Sciatic nerve (tissue), 2 donors: ENCODE data around the gene HTRA3. TPM values are rescaled to one million over a fixed set of nuclear protein-coding genes. Genes with fewer than 3 reads are reported as not detected.
A peak's percentile ranks its signal among the peaks of the same experiment; 100 is the strongest.

Experiments
- ATAC-seq: fragments of 200-7000 bp; cut with Tn5 transposase; one replicate; pipeline ENCODE4 v1.9.1; 2020; ENCODE audit warnings: mild to moderate bottlenecking, moderate library complexity
- DNase-seq: peaks from one replicate; pipeline ENCODE4 v3.0.0-alpha.2; 2020; ENCODE audit warnings: low spot score
- intact Hi-C: fragments of 100-400 bp; cut with DNase I; formaldehyde crosslinking; loops from one replicate; pipeline ENCODE4 v1.14.2; 2022
- total RNA-seq: library from RNA; stranded (reverse); fragmentation: NEBNext Ultra II Directional; extraction: Animal tissue kit (Norgen Biotek cat#: 25700); gene quantifications from one replicate; pipeline ENCODE4 v1.2.1, GENCODE V29; 2021
- donor health status: DM: no; HTN: no; CAD: no.
- donor health status: DM: no; HTN: no; CAD: no.

The HTRA3 gene
- total RNA-seq, 1 donor from 2014 or later, result 23.7 TPM

GRCh38 chr4:8274765-8275547, 5.4 kb downstream of the HTRA3 start:
- intact Hi-C loops, result no loop called here
- DNase-seq, result peak; percentile 89
- ATAC-seq, result peak; percentile 87

GRCh38 chr4:8275548-8275910, 6.0 kb downstream of the HTRA3 start:
- no peak for ATAC-seq
- intact Hi-C loops, result no loop called here
- no peak for DNase-seq

- ATAC-seq (peak; percentile 8), DNase-seq (no peak)
- intact Hi-C loops, result no loop called here
Observed at GRCh38 chr4:8276358-8277240, 7.0 kb downstream of the HTRA3 start.

- intact Hi-C loops, result no loop called here
- no peak for ATAC-seq
- DNase-seq, result no peak
Observed at GRCh38 chr4:8277356-8278008, 7.9 kb downstream of the HTRA3 start.

- DNase-seq, result no peak
- no peak for ATAC-seq
- intact Hi-C loops, result no loop called here
Observed at GRCh38 chr4:8278009-8278395, 8.4 kb downstream of the HTRA3 start.

- no peak for DNase-seq
- no peak for ATAC-seq
- intact Hi-C loops, result no loop called here
Observed at GRCh38 chr4:8278421-8279287, 9.1 kb downstream of the HTRA3 start.

- DNase-seq (no peak), ATAC-seq (no peak)
- intact Hi-C loops, result no loop called here
Observed at GRCh38 chr4:8279321-8280157, 10.0 kb downstream of the HTRA3 start.

- DNase-seq, result no peak
- ATAC-seq, result no peak
Observed at GRCh38 chr4:8280158-8280875, 10.8 kb downstream of the HTRA3 start.

GRCh38 chr4:8280876-8281440, 11.4 kb downstream of the HTRA3 start:
- ATAC-seq, result no peak
- intact Hi-C loops, result no loop called here
- no peak for DNase-seq

More at GRCh38 chr4:8280158-8280875, 10.8 kb downstream of the HTRA3 start:
- intact Hi-C loops, result no loop called here

- peak; percentile 86 for ATAC-seq
- intact Hi-C loops, result no loop called here
- peak; percentile 75 for DNase-seq
Observed at GRCh38 chr4:8281519-8282133, 12.1 kb downstream of the HTRA3 start.

- ATAC-seq (no peak), DNase-seq (no peak)
- intact Hi-C loops, result no loop called here
Observed at GRCh38 chr4:8282134-8282641, 12.6 kb downstream of the HTRA3 start.

- ATAC-seq, result no peak
- DNase-seq, result no peak
Observed at GRCh38 chr4:8282742-8283141, 13.2 kb downstream of the HTRA3 start.

GRCh38 chr4:8283161-8283560, 13.6 kb downstream of the HTRA3 start:
- intact Hi-C loops, result no loop called here
- ATAC-seq, result no peak
- no peak for DNase-seq

More at GRCh38 chr4:8282742-8283141, 13.2 kb downstream of the HTRA3 start:
- intact Hi-C loops, result no loop called here

GRCh38 chr4:8283631-8284121, 14.1 kb downstream of the HTRA3 start:
- DNase-seq, result no peak
- intact Hi-C loops, result no loop called here
- ATAC-seq, result no peak

GRCh38 chr4:8284391-8284790, 14.8 kb downstream of the HTRA3 start:
- DNase-seq (no peak), ATAC-seq (no peak)
- intact Hi-C loops, result no loop called here
